A673 (cell line): ENCODE data around the gene ARHGEF19.

Source experiments
- EZH2 ChIP-seq: fragments of 200-600 bp; sonication (generic); IDR thresholded peaks from 2 replicates; pipeline ENCODE4 v1.6.1; 2017; ENCODE audit warnings: borderline replicate concordance, low read depth, mild to moderate bottlenecking, mixed read lengths, antibody characterized with exemption, low read length; ENCODE audit not compliant: poor library complexity, severe bottlenecking
- TF ChIP-seq, protein P1 (sequence below): fragments of 300-800, 200-600 bp; sonication (generic); conservative IDR thresholded peaks from 2 replicates; pipeline ENCODE4 v1.5.1; 2017; ENCODE audit warnings: low read depth, mild to moderate bottlenecking, antibody characterized with exemption, low read length, moderate library complexity, mixed read lengths

DNA sequence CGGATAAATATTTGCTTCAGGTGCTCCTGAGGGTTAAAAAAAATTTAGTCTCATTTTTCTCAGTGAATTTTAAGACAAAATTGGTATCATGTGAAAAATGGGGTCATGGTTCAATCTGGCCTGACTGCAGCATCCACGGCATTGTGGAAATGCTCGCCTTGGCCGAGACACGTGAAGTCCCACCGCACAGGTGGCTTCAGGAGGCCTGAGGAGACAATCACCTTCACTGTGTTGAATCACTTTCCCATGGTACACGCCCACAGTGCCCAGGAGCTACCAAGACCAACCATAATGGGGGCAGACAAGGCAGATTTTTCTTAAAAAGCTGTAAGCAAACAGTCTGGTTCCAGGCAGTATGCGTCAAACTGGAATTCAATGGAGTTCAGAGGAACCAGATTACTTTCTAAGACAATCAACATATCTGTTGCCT, 35.6 kb upstream of the ARHGEF19 start:
- TF ChIP-seq, protein P1, sequence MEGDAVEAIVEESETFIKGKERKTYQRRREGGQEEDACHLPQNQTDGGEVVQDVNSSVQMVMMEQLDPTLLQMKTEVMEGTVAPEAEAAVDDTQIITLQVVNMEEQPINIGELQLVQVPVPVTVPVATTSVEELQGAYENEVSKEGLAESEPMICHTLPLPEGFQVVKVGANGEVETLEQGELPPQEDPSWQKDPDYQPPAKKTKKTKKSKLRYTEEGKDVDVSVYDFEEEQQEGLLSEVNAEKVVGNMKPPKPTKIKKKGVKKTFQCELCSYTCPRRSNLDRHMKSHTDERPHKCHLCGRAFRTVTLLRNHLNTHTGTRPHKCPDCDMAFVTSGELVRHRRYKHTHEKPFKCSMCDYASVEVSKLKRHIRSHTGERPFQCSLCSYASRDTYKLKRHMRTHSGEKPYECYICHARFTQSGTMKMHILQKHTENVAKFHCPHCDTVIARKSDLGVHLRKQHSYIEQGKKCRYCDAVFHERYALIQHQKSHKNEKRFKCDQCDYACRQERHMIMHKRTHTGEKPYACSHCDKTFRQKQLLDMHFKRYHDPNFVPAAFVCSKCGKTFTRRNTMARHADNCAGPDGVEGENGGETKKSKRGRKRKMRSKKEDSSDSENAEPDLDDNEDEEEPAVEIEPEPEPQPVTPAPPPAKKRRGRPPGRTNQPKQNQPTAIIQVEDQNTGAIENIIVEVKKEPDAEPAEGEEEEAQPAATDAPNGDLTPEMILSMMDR: no peak
- no peak for TF ChIP-seq EZH2
